NCI-H774 (cell line): ENCODE results near the gene OR2T12.
"Not testable (repeated sequence)": the region's sequence is repeated elsewhere in the genome, so short reads cannot be mapped to it uniquely, and the experiment has no call there.

Experiments
- DNase-seq: peaks from one replicate; lab custom pipeline; 2025; lab: John Stamatoyannopoulos, UW

The OR2T12 gene

GRCh38 chr1:248303324-248303723 lies at the start of gene OR2T12:
TSS of gene OR2T12 (minus strand) at chr1:248303424. CDS start at chr1:248295578, 7,846 bp downstream.
- DNase-seq = no peak

- no peak for DNase-seq
Measured at GRCh38 chr1:248348475-248348874, 45.3 kb upstream of the OR2T12 start, which contains the start of gene OR14C36. TSS of gene OR14C36 (plus strand) at chr1:248348775. CDS start at chr1:248348775, 0 bp downstream.

- no peak for DNase-seq
Measured at GRCh38 chr1:248343451-248343850, 40.2 kb upstream of the OR2T12 start.

GRCh38 chr1:248324468-248324867 lies 21.2 kb upstream of the OR2T12 start, which contains the start of gene OR2M7:
TSS of gene OR2M7 (minus strand) at chr1:248324568. CDS start at chr1:248324568, 0 bp downstream.
- DNase-seq = no peak

GRCh38 chr1:248316796-248317195 lies 13.6 kb upstream of the OR2T12 start:
- DNase-seq = no peak

GRCh38 chr1:248306740-248307139 lies 3.5 kb upstream of the OR2T12 start:
- not testable (repeated sequence) for DNase-seq

- no peak for DNase-seq
Measured at GRCh38 chr1:248306103-248306502, 2.9 kb upstream of the OR2T12 start.

- DNase-seq = not testable (repeated sequence)
Measured at GRCh38 chr1:248305672-248306071, 2.4 kb upstream of the OR2T12 start.

GRCh38 chr1:248288391-248288790 lies 14.8 kb downstream of the OR2T12 start:
- no peak for DNase-seq

- no peak for DNase-seq
Measured at GRCh38 chr1:248277876-248278275, 25.3 kb downstream of the OR2T12 start, which contains the start of gene OR2T33. TSS of gene OR2T33 (minus strand) at chr1:248277976. CDS start at chr1:248273814, 4,162 bp downstream.

GRCh38 chr1:248273225-248273624 lies 30.0 kb downstream of the OR2T12 start:
- not testable (repeated sequence) for DNase-seq

- no peak for DNase-seq
Measured at GRCh38 chr1:248268178-248268577, 35.0 kb downstream of the OR2T12 start.

- not testable (repeated sequence) for DNase-seq
Measured at GRCh38 chr1:248259309-248259708, 43.9 kb downstream of the OR2T12 start.

- DNase-seq = peak; percentile 74
Measured at GRCh38 chr1:248243204-248243603, 60.0 kb downstream of the OR2T12 start.
